ENCODE data around the gene GPATCH8. TPM values are rescaled to one million over a fixed set of nuclear protein-coding genes. Genes with fewer than 3 reads are reported as not detected.
A peak's percentile ranks its signal among the peaks of the same experiment; 100 is the strongest.
"Not testable (repeated sequence)": the region's sequence is repeated elsewhere in the genome, so short reads cannot be mapped to it uniquely, and the experiment has no call there.

Gene GPATCH8
- total and polyA plus RNA-seq, 2 of the 8 experiments (the other 6 are each of a cell fraction or from before 2014, with no cell fraction given): 20.5 to 58.1 TPM

DNA sequence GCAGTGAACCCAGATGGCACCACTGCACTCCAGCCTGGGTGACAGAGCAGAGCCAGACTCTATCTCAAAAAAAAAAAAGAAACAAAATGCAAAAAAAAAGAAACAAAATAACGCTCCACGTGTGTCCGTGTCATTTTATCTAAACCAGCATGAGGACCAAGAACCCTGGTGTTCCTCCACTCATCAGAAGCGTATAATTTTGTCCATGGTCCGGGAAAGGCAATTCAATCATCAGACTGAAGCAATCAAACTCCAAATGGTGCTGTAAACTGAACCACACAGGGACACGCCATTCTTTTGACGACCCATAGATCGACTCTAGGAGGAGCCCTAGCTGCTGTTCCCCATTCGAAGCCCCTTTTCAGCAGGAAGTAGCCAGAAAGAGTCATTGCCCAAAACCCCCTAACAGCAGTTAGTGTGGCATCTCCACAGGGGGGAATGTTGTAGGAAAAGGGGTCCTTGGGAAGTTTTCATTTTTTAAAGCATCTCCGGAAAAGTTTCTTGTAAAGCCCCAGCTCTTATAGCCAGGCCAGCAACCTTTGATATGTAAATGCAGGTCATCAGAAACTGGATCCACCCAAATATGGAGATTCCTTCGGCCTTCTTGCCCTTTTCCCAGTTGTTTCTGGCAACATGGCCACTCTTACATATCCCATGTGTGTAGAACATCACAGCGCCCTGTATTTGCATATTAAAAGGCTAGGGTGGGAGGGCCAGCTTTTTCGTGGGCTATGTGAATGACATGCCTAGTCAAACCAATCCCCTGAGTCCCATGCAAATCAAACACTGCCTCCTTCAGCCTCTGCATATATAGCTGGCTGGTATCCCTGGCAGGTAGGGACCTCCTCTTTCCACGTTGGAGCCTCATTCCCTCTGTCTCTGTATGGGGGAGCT, 8.3 kb upstream of the GPATCH8 start:
- H3K4ac ChIP-seq (replicated peaks; ENCODE audit: insufficient read length, low read depth, low read length); H2BK15ac ChIP-seq (ENCODE audit: low read length); H3K14ac ChIP-seq (ENCODE audit: insufficient read length); H3K79me1 ChIP-seq (ENCODE audit: low read depth, low read length); H2BK5ac ChIP-seq (ENCODE audit: low read depth, low read length); H3K36me3 ChIP-seq (ENCODE audit: control insufficient read depth in 2 of 4, insufficient read depth in 4 of 4, low read length in 3 of 4); H3K4me1 ChIP-seq (replicated peaks in 1 of 4; ENCODE audit: control insufficient read depth in 3 of 4, insufficient read depth in 4 of 4, low read length in 3 of 4); H3K56ac ChIP-seq (replicated peaks; ENCODE audit: insufficient read length, low read depth, low read length); H3K9me3 ChIP-seq (ENCODE audit: insufficient read depth in 2 of 2, low read depth in 1 of 2, low read length in 1 of 2); H2BK12ac ChIP-seq (ENCODE audit: low read depth, low read length); H2AK5ac ChIP-seq (ENCODE audit: low read depth, low read length); H4K8ac ChIP-seq (ENCODE audit: extremely low read depth, insufficient read depth, low read length); H3K79me2 ChIP-seq (ENCODE audit: control insufficient read depth in 1 of 2, insufficient read depth in 2 of 2, low read length in 2 of 2); H4K20me1 ChIP-seq (replicated peaks in 1 of 2; ENCODE audit: control insufficient read depth in 1 of 2, insufficient read depth in 2 of 2, low read length in 2 of 2); H3K23ac ChIP-seq (ENCODE audit: insufficient read length); H3K23me2 ChIP-seq (ENCODE audit: low read depth, low read length); H3K27me3 ChIP-seq (replicated peaks in 1 of 4; ENCODE audit: control insufficient read depth in 3 of 4, extremely low read depth in 1 of 4, insufficient read depth in 3 of 4, low read length in 3 of 4); H4K91ac ChIP-seq (replicated peaks; ENCODE audit: insufficient read length, low read length): not testable (repeated sequence)
- peak overlapping the region; percentile 91 for H3K18ac ChIP-seq (ENCODE audit: extremely low read depth, low read length)
- peak overlapping the region; percentile 59 for H3K27ac ChIP-seq (ENCODE audit: low read depth, low read length)
- 0 out of 7 replicates have a peak overlapping the region, but pooled peaks of 1 of the 4 experiments have one; percentile 16 for H3K9ac ChIP-seq (replicated peaks in 1 of 4; ENCODE audit: extremely low read depth in 1 of 4, low read depth in 3 of 4, low read length in 3 of 4)
- 30% methylated on average over 14 of the region's 14 CpGs; no CpG with 5 or more reads in 1 of the 2 experiments for WGBS, 2 experiments (ENCODE audit: extremely low coverage in 1 of 2, insufficient coverage in 1 of 2, insufficient read length in 1 of 2, insufficient replicate concordance in 2 of 2, low coverage in 1 of 2, low lambda C conversion rate in 2 of 2, missing lambda C conversion rate in 1 of 2)
- peak overlapping the region; percentile 8 for H4K5ac ChIP-seq (ENCODE audit: insufficient read length, low read depth, low read length)
- FAIRE-seq (peak; percentile 97), DNase-seq (ENCODE audit: low read depth in 1 of 2, low spot score in 2 of 2) (peak; percentile 72 to 77)
- peak overlapping the region; percentile 47 for H2BK120ac ChIP-seq (replicated peaks; ENCODE audit: low read depth, low read length)
- H2AFZ ChIP-seq (ENCODE audit: low read length): peak overlapping the region; percentile 78; the same call in 1 of the 2 replicates
- peak overlapping the region; percentile 33 to 60 for H3K4me2 ChIP-seq (ENCODE audit: insufficient read depth in 1 of 2, low read depth in 2 of 2, low read length in 2 of 2)
- 0 out of 2 replicates have a peak overlapping the region, but pooled peaks have one; percentile 35 for H2BK20ac ChIP-seq (ENCODE audit: low read length)
- H3K4me3 ChIP-seq (ENCODE audit: extremely low read depth in 1 of 4, insufficient read depth in 2 of 4, low read depth in 3 of 4, low read length in 4 of 4): peak overlapping the region in 3 of 4 experiments; percentile 1 to 48 (median 1); a peak in 3 of 8 replicates
- ChIA-PET CTCF (ENCODE audit: partially characterized antibody) (interaction anchor here (0.6 to 4.2 kb wide), 12 partner anchors 11 to 1008 kb away, joined by 3 to 19 read pairs (median 3); partner anchors contain the start of gene FZD2), POLR2A (ENCODE audit: partially characterized antibody) (interaction anchor here (0.6 to 3.0 kb wide), 17 partner anchors 9 to 1470 kb away, joined by 3 to 16 read pairs (median 3); partner anchors contain the start of genes FZD2 and GPATCH8)
- TF ChIP-seq TEAD4 (IDR thresholded peaks at IDR 0.05; ENCODE audit: low read depth, low read length): 0 out of 2 replicates have a peak, but pooled peaks have one; percentile 12
- TF ChIP-seq RAD21 (IDR thresholded peaks at IDR 0.05 in 1 of 2, conservative IDR thresholded peaks at IDR 0.05 in 1 of 2; ENCODE audit: low read depth in 2 of 2, low read length in 2 of 2): 0 out of 4 replicates have a peak, but pooled peaks have one; percentile 8 to 11
- TF ChIP-seq ASH2L (IDR thresholded peaks at IDR 0.05; ENCODE audit: low read length): peak; percentile 59
- peak; percentile 74; the same call in 1 of the 2 replicates for TF ChIP-seq SRF (IDR thresholded peaks at IDR 0.05; ENCODE audit: low read depth, low read length)
- peak in 1 of 2 experiments; percentile 44; a peak in 1 of 4 replicates for TF ChIP-seq SIN3A (conservative IDR thresholded peaks at IDR 0.05 in 1 of 2, IDR thresholded peaks at IDR 0.05 in 1 of 2; ENCODE audit: low read depth in 1 of 2, low read length in 2 of 2)
- peak in 1 of 2 experiments; percentile 79; a peak in 2 of 3 replicates for TF ChIP-seq POLR2A (IDR thresholded peaks at IDR 0.05; ENCODE audit: control extremely low read depth in 1 of 2, low read depth in 2 of 2, low read length in 2 of 2)
- TF ChIP-seq TBP (IDR thresholded peaks at IDR 0.05; ENCODE audit: low read depth, low read length): peak; percentile 81
- peak; percentile 72 for TF ChIP-seq YY1 (IDR thresholded peaks at IDR 0.05; ENCODE audit: low read depth, low read length)

Measured in H1 (cell line).